K562 (cell line): ENCODE measurements around the gene LGALS3BP. TPM values are rescaled to one million over a fixed set of nuclear protein-coding genes. Genes with fewer than 3 reads are reported as not detected.

Experiments
- ATAC-seq: fragments of 200-7000 bp; cut with Tn5 transposase; 3 replicates; pipeline ENCODE4 v1.9.1; 2020; ENCODE audit warnings: moderate library complexity
- BruUV-seq: library from RNA; stranded (reverse); fragments of 400-500 nt; replicated peaks from 2 replicates; lab custom pipeline; 2021; lab: Mats Ljungman, UMichigan
- CTCF ChIA-PET: fragments of 300-600 bp; formaldehyde crosslinking; extraction: SDS; loops from one replicate; lab custom pipeline; 2021; ENCODE audit warnings: low intra/inter-chr PET ratio; lab: Yijun Ruan, JAX
- POLR2A ChIA-PET: fragments of 300-600, 350-650 bp; sonication (Branson Sonifier 250); formaldehyde crosslinking; extraction: SDS; loops from one replicate; lab custom pipeline; 2021; ENCODE audit warnings: antibody characterized with exemption, inconsistent platforms; lab: Yijun Ruan, JAX
- DNase-seq, 4 experiments: peaks; one replicate each; pipeline versions ENCODE4 v3.0.0 to v3.0.0-alpha.2; 2011 to 2018; ENCODE audit warnings: low spot score in 3 of 4, mixed read lengths in 3 of 4; ENCODE audit errors: extremely low read depth in 1 of 4
- FAIRE-seq: peaks from 2 replicates; lab custom pipeline; 2011; peaks lifted over from hg19 to GRCh38; lab: Jason Lieb, UNC
- H2AFZ ChIP-seq: 2 replicates; pipeline ENCODE4 v1.6.0; 2011; ENCODE audit warnings: low read depth, low read length, control low read depth, inconsistent platforms
- H3K27ac ChIP-seq: fragments of 200-600 bp; 3 replicates; pipeline ENCODE4 v1.8.0; 2011; ENCODE audit warnings: low read depth, mild to moderate bottlenecking, control low read depth, inconsistent platforms, low read length, moderate library complexity, mixed read lengths; ENCODE audit errors: extremely low read depth
- H3K27me3 ChIP-seq, 2 experiments: fragments of 300-600 bp in 1 of 2; 2 replicates in 1 of 2; 3 replicates in 1 of 2; pipeline versions ENCODE4 v1.6.0 to v1.8.0; 2011; ENCODE audit warnings: inconsistent platforms in 2 of 2, low read length in 2 of 2, mild to moderate bottlenecking in 1 of 2, mixed read lengths in 1 of 2, moderate library complexity in 1 of 2; ENCODE audit not compliant: control insufficient read depth in 2 of 2, insufficient read depth in 2 of 2
- H3K36me3 ChIP-seq: fragments of 300-600 bp; 3 replicates; pipeline ENCODE4 v1.8.0; 2011; ENCODE audit warnings: mild to moderate bottlenecking, low read length, inconsistent platforms; ENCODE audit not compliant: control insufficient read depth, insufficient read depth
- H3K4me1 ChIP-seq, 2 experiments: fragments of 200-600 bp in 1 of 2; replicated peaks in 1 of 2; 2 replicates in 1 of 2; 3 replicates in 1 of 2; pipeline versions ENCODE4 v1.5.1 to v1.8.0; 2011; ENCODE audit warnings: inconsistent platforms in 2 of 2, low read length in 2 of 2, mild to moderate bottlenecking in 1 of 2, mixed read lengths in 1 of 2, moderate library complexity in 1 of 2; ENCODE audit not compliant: control insufficient read depth in 2 of 2, insufficient read depth in 2 of 2
- H3K4me2 ChIP-seq: 2 replicates; pipeline ENCODE4 v1.6.1; 2011; ENCODE audit warnings: low read length, control low read depth, inconsistent platforms, mixed read lengths; ENCODE audit not compliant: insufficient read depth
- H3K4me3 ChIP-seq: fragments of 200-600 bp; sonication (generic), shearing (Covaris generic); 2 replicates; pipeline ENCODE4 v1.5.1; 2016; ENCODE audit warnings: control low read depth, inconsistent platforms
- H3K79me2 ChIP-seq: fragments of 200-600 bp; 3 replicates; pipeline ENCODE4 v1.8.0; 2011; ENCODE audit warnings: low read length, inconsistent platforms; ENCODE audit not compliant: control insufficient read depth, insufficient read depth
- H3K9ac ChIP-seq, 2 experiments: 2 replicates each; pipeline versions ENCODE4 v1.6.0 to v1.6.1; 2011; ENCODE audit warnings: low read depth in 2 of 2, low read length in 2 of 2, control low read depth in 1 of 2, inconsistent platforms in 1 of 2, mild to moderate bottlenecking in 1 of 2, mixed read lengths in 1 of 2; ENCODE audit not compliant: insufficient read depth in 1 of 2
- H3K9me1 ChIP-seq: one replicate; pipeline ENCODE4 v1.6.0; 2011; ENCODE audit warnings: inconsistent platforms, mild to moderate bottlenecking, low read length, moderate library complexity; ENCODE audit not compliant: control insufficient read depth, insufficient read depth
- H3K9me3 ChIP-seq: replicated peaks from 2 replicates; pipeline ENCODE4 v1.5.1; 2011; ENCODE audit warnings: low read depth, low read length, inconsistent platforms; ENCODE audit not compliant: control insufficient read depth, insufficient read depth
- H4K20me1 ChIP-seq: replicated peaks from 2 replicates; pipeline ENCODE4 v1.6.1; 2011; ENCODE audit warnings: low read length, inconsistent platforms, mixed read lengths; ENCODE audit not compliant: control insufficient read depth, insufficient read depth
- BRF1 ChIP-seq: IDR thresholded peaks from 3 replicates; pipeline ENCODE4 v1.6.1; 2011; ENCODE audit warnings: borderline replicate concordance, mild to moderate bottlenecking; ENCODE audit not compliant: insufficient read length; ENCODE audit errors: extremely low read depth
- ELF2 ChIP-seq: fragments of 250-450 bp; sonication (Bioruptor Pico); IDR thresholded peaks from 2 replicates; pipeline ENCODE4 v1.5.0; 2021; ENCODE audit warnings: mild to moderate bottlenecking
- HNRNPH1 ChIP-seq: fragments of 200-400 bp; formaldehyde crosslinking; optimal IDR thresholded peaks from 2 replicates; pipeline ENCODE3; 2017; ENCODE audit warnings: low read depth, mild to moderate bottlenecking, low read length, moderate library complexity
- ILK ChIP-seq: fragments of 450-650 bp; IDR thresholded peaks from 2 replicates; pipeline ENCODE4 v1.6.1; 2016; ENCODE audit warnings: missing genetic modification characterization, low read depth, mild to moderate bottlenecking, missing compliant biosample characterization, moderate library complexity, borderline replicate concordance
- MAZ ChIP-seq, 2 experiments: fragments of 450-650 bp in 1 of 2; sonication (generic) in 1 of 2; formaldehyde crosslinking; IDR thresholded peaks in 1 of 2; conservative IDR thresholded peaks in 1 of 2; 2 replicates each; pipeline versions ENCODE4 v1.4.0 to v1.5.0; 2020; ENCODE audit warnings: mild to moderate bottlenecking in 1 of 2, missing genetic modification reagents in 1 of 2
- MEF2D ChIP-seq: conservative IDR thresholded peaks from 2 replicates; pipeline ENCODE4 v1.6.1; 2016; ENCODE audit warnings: low read depth, missing genetic modification characterization, missing compliant biosample characterization
- NCOA1 ChIP-seq: fragments of 450-650 bp; IDR thresholded peaks from 2 replicates; pipeline ENCODE4 v1.6.1; 2016; ENCODE audit warnings: low read depth
- NFRKB ChIP-seq: fragments of 450-650 bp; IDR thresholded peaks from 2 replicates; pipeline ENCODE4 v1.6.1; 2016; ENCODE audit warnings: low read depth
- PHF8 ChIP-seq: fragments of 200-600 bp; sonication (generic); IDR thresholded peaks from 2 replicates; pipeline ENCODE4 v1.6.1; 2012; ENCODE audit warnings: mixed run types, mild to moderate bottlenecking, inconsistent platforms, low read length, moderate library complexity, borderline replicate concordance
- PRPF4 ChIP-seq: fragments of 200-400 bp; formaldehyde crosslinking; IDR thresholded peaks from one replicate; pipeline ENCODE4 v1.6.1; 2017; ENCODE audit warnings: low read length, low read depth, mild to moderate bottlenecking; ENCODE audit not compliant: insufficient read depth, poor library complexity, severe bottlenecking
- SAFB2 ChIP-seq: fragments of 200-400 bp; formaldehyde crosslinking; IDR thresholded peaks from 2 replicates; pipeline ENCODE4 v1.6.1; 2018; ENCODE audit warnings: borderline replicate concordance, low read length, low read depth, moderate library complexity; ENCODE audit not compliant: severe bottlenecking
- ZNF3 ChIP-seq: fragments of 250-450 bp; sonication (Bioruptor Pico); IDR thresholded peaks from 2 replicates; pipeline ENCODE4 v1.5.0; 2021; ENCODE audit warnings: mild to moderate bottlenecking, moderate library complexity
- ZNF551 ChIP-seq: fragments of 250-450 bp; sonication (Bioruptor Pico); IDR thresholded peaks from 2 replicates; pipeline ENCODE4 v1.5.0; 2021; ENCODE audit warnings: mild to moderate bottlenecking, moderate library complexity
- ZNF57 ChIP-seq: fragments of 450-650 bp; formaldehyde crosslinking; IDR thresholded peaks from 2 replicates; pipeline ENCODE4 v1.4.0; 2020; ENCODE audit warnings: mild to moderate bottlenecking, moderate library complexity
- WGBS: fragments of 100-300 bp; shearing (Covaris generic); methylation state at CpG from one replicate; pipeline ENCODE4 v1.1.6; 2016; ENCODE audit warnings: low coverage, mixed read lengths; ENCODE audit not compliant: insufficient coverage; ENCODE audit errors: missing lambda C conversion rate; 5-methylcytosine and 5-hydroxymethylcytosine counted together
- in situ Hi-C: fragments of 300-500 bp; cut with MboI; formaldehyde crosslinking; loops from 4 replicates; pipeline ENCODE4 v1.15.0; 2018; ENCODE audit warnings: inconsistent platforms, mixed read lengths
- intact Hi-C: fragments of 100-400 bp; cut with micrococcal nuclease; formaldehyde crosslinking; loops from 2 replicates; pipeline ENCODE4 v1.14.2; 2022
- polyA plus RNA-seq, 8 experiments: library from polyadenylated mRNA; depleted of rRNA in 4 of 8; stranded (reverse) in 5 of 8; unstranded in 3 of 8; fragments of >200 nt; fragmentation: Nextera tagmentation in 2 of 8; fragmentation: Illumina TruSeq in 1 of 8; extraction: Ambion mirVana in 2 of 8; extraction: Trizol in 1 of 8; gene quantifications; 2 replicates each; pipeline versions ENCODE4 v1.2.1 to v1.2.3, GENCODE V29; 2011 to 2014; ENCODE audit warnings: inconsistent platforms in 1 of 8, missing spikeins in 1 of 8
- total RNA-seq, 7 experiments: library from RNA; depleted of rRNA in 6 of 7; stranded (reverse); fragments of >200 nt in 6 of 7; fragmentation: Illumina TruSeq in 2 of 7; extraction: Trizol in 2 of 7; gene quantifications; 2 replicates each; pipeline versions ENCODE4 v1.2.1 to v1.2.3, GENCODE V29; 2011 to 2021; ENCODE audit warnings: low replicate concordance in 1 of 7
- TF ChIP-seq, protein P1 (sequence below): sonication (generic); formaldehyde crosslinking; IDR thresholded peaks from 2 replicates; pipeline ENCODE4 v1.8.1; 2023; ENCODE audit warnings: mild to moderate bottlenecking, missing genetic modification reagents, moderate library complexity

Gene LGALS3BP
- total and polyA plus RNA-seq, 9 of the 15 experiments (the other 6 are each of a cell fraction or from before 2014, with no cell fraction given), result 0.39 to 5.3 (median 3.2) TPM

DNA sequence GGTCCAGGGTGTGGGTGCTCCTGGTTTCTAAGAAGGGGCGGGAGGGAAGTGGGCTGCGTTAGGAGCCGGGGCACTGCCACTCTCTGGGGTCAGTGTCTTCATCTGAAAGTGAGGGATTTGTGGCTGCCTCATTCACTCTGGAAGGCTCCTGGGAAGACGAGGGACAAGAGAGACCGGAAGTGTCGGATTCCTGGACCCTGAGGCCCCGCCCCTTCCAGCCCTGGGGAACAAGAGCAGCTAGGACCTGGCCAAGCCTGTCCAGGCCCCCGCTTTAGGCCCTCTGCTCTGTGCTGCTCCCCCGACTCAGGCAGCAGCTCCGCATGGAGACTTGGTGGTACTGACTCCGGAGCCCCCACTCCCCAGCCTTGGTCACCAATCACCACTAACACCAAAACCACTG is 6.5 kb downstream of the LGALS3BP start:
- no peaks in the 10 kb centered on the region for H3K9me3 ChIP-seq
- TF ChIP-seq ZNF551 (CRISPR knock-in tag) (no peak), PRPF4 (no peak), NCOA1 (no peak), ELF2 (CRISPR knock-in tag) (no peak), PHF8 (no peak), NFRKB (no peak), ZNF57 (no peak), ZNF3 (CRISPR knock-in tag) (no peak), HNRNPH1 (no peak), SAFB2 (no peak), ILK (no peak), MAZ (CRISPR knock-in tag; conservative IDR thresholded peaks at IDR 0.05 in 1 of 2, IDR thresholded peaks at IDR 0.05 in 1 of 2) (no peak), BRF1 (no peak), MEF2D (no peak)
- TF ChIP-seq, protein P1, sequence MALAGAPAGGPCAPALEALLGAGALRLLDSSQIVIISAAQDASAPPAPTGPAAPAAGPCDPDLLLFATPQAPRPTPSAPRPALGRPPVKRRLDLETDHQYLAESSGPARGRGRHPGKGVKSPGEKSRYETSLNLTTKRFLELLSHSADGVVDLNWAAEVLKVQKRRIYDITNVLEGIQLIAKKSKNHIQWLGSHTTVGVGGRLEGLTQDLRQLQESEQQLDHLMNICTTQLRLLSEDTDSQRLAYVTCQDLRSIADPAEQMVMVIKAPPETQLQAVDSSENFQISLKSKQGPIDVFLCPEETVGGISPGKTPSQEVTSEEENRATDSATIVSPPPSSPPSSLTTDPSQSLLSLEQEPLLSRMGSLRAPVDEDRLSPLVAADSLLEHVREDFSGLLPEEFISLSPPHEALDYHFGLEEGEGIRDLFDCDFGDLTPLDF (CRISPR knock-in tag), result no peak

More for the DNA sequence above, 6.5 kb downstream of the LGALS3BP start:
- Histone ChIP-seq H4K20me1 (no peaks in the 10 kb centered on the region), H3K79me2 (no peaks in the 10 kb centered on the region), H3K9me1 (no peaks in the 10 kb centered on the region), H3K36me3 (no peaks in the 10 kb centered on the region), H3K4me1 (peaks cover 0 to 63% of the 10 kb centered on the region in 2 experiments; a peak in 2 of 5 replicates), H3K27me3 (peaks cover 12 to 29% of the 10 kb centered on the region in 2 experiments), H3K27ac (no peak overlapping the region), H3K4me2 (no peak overlapping the region), H3K4me3 (no peak overlapping the region), H2AFZ (no peak overlapping the region), H3K9ac (no peak overlapping the region; a peak in 1 of 4 replicates)
- no TSS peak for BruUV-seq
- no peak for ATAC-seq
- in situ Hi-C loops (no loop called here), intact Hi-C loops (no loop called here)
- no peak for DNase-seq
- no peak for FAIRE-seq
- ChIA-PET CTCF (no interaction called here), POLR2A (no interaction called here)
- 43% methylated on average over 9 of the region's 11 CpGs for WGBS
